ENCODE measurements around the gene CNTN5. TPM values are rescaled to one million over a fixed set of nuclear protein-coding genes. Genes with fewer than 3 reads are reported as not detected.

CNTN5 gene
- total RNA-seq, 2 donors from 2014 or later: not detected

DNA sequence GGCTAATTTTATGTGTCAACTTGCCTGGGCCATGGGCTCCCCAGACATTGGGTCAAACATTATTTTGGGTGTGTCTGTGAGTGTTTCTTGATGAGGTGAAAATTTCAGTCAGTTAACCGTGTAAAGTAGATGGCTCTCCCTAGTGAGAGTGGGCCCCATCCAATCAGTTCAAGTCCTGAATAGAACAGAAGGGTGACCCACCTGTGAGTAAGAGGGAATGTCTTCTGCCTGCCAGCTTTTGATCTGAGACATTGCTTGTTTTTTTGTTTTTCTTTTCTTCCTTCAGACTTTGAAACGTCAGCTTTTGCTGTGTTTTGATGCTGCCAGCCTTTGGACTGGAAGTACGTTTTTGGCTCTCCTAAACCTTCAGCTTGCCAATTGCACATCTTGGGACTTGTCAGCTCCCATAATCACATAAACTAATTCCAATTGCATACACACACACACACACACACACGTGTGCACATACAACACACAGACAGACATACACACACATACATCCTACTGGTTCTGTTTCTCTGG, 300.1 kb downstream of the CNTN5 start:
- Mint-ChIP-seq H3K9me3 (peaks cover 6 to 12% of the 10 kb centered on the region in 2 donors), H3K36me3 (ENCODE audit: insufficient read depth in 2 of 2) (no peaks in the 10 kb centered on the region), H3K27me3 (ENCODE audit: low read depth) (no peaks in the 10 kb centered on the region), H3K4me1 (ENCODE audit: low read depth) (no peaks in the 10 kb centered on the region), H3K4me3 (no peak overlapping the region), H3K27ac (no peak overlapping the region)
- no peak for DNase-seq
- no peak for ATAC-seq (replicated peaks in 1 of 2)

- H3K4me1 Mint-ChIP-seq (ENCODE audit: low read depth): no peaks in the 10 kb centered on the region
- no peak overlapping the region for H3K4me3 Mint-ChIP-seq
- no peaks in the 10 kb centered on the region for H3K27me3 Mint-ChIP-seq (ENCODE audit: low read depth)
- H3K27ac Mint-ChIP-seq: no peak overlapping the region
- DNase-seq (no peak), ATAC-seq (replicated peaks in 1 of 2) (no peak)
- H3K36me3 Mint-ChIP-seq (ENCODE audit: insufficient read depth in 2 of 2): no peaks in the 10 kb centered on the region
- H3K9me3 Mint-ChIP-seq: peaks cover 2 to 10% of the 10 kb centered on the region in 2 donors
Observed at GRCh38 chr11:99325847-99326246, 305.1 kb downstream of the CNTN5 start.

DNA sequence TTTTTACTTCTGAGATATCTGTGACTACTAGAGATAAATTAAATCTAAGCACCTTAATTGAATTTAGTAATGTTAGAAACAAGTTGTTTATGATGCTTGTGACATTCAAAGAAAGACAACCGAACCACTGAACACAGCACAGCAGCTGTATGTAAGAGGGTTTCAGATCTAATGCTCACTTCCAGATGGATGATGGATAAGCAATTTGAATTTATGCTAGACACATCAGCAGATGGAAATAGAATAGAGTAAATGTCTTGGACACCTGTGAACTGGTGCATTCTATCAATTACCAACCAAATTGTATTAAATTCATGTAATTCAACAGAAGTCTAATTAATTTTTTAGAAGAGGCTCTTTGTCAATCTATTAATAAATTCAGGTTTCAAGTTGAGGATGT, 306.3 kb downstream of the CNTN5 start:
- H3K9me3 Mint-ChIP-seq: peaks cover 2% of the 10 kb centered on the region in 2 donors
- no peaks in the 10 kb centered on the region for H3K4me1 Mint-ChIP-seq (ENCODE audit: low read depth)
- no peak overlapping the region for H3K4me3 Mint-ChIP-seq
- DNase-seq (no peak), ATAC-seq (replicated peaks in 1 of 2) (no peak)
- no peak overlapping the region for H3K27ac Mint-ChIP-seq
- no peaks in the 10 kb centered on the region for H3K36me3 Mint-ChIP-seq (ENCODE audit: insufficient read depth in 2 of 2)
- H3K27me3 Mint-ChIP-seq (ENCODE audit: low read depth): no peaks in the 10 kb centered on the region

DNA sequence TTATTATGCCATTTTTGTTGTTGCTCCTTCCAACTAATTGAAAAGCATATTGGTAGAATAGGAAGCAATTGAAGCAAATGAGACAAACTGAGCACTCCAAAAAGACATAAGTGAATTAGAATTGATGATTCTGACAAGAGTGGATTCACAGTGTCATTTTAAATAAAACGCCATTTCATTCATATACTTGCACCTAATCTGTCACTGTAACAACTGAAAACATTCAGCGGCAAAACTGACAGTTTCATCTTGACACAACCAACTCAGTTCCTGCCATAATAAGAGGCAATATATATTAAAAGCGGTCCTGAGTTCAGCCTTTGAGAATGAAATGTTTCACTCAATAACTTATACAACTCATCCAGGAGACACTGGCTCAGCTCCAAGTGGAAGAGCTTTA, 306.8 kb downstream of the CNTN5 start:
- no peak overlapping the region for H3K4me3 Mint-ChIP-seq
- ATAC-seq (replicated peaks in 1 of 2) (no peak), DNase-seq (no peak)
- H3K4me1 Mint-ChIP-seq (ENCODE audit: low read depth): no peaks in the 10 kb centered on the region
- H3K27me3 Mint-ChIP-seq (ENCODE audit: low read depth): no peaks in the 10 kb centered on the region
- no peaks in the 10 kb centered on the region for H3K36me3 Mint-ChIP-seq (ENCODE audit: insufficient read depth in 2 of 2)
- H3K9me3 Mint-ChIP-seq: peaks cover 2% of the 10 kb centered on the region in 2 donors
- no peak overlapping the region for H3K27ac Mint-ChIP-seq

DNA sequence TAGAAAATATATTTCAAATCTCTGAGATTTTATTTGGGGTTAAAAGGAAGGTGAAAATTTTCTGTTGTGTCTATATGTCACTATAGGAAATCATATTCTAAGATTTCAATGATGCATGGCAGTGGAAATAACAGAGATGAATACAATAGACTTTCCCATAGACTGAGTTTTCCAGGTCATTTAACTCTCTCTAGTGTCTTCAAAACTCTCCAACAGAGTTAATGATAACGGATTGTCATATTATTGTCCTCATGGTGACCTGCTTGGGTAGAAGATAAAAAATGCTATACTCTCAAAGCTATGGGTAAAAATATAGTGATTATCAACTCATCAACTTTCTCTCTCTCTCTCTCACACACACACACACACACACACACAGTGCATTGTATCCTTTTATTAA, 312.9 kb downstream of the CNTN5 start:
- H3K27ac Mint-ChIP-seq: no peak overlapping the region
- no peaks in the 10 kb centered on the region for H3K4me1 Mint-ChIP-seq (ENCODE audit: low read depth)
- ATAC-seq (replicated peaks in 1 of 2) (no peak), DNase-seq (no peak)
- no peaks in the 10 kb centered on the region for H3K36me3 Mint-ChIP-seq (ENCODE audit: insufficient read depth in 2 of 2)
- H3K4me3 Mint-ChIP-seq: no peak overlapping the region
- H3K9me3 Mint-ChIP-seq: peaks cover 2 to 5% of the 10 kb centered on the region in 2 donors
- no peaks in the 10 kb centered on the region for H3K27me3 Mint-ChIP-seq (ENCODE audit: low read depth)

- Mint-ChIP-seq H3K27ac (no peak overlapping the region), H3K4me1 (ENCODE audit: low read depth) (no peaks in the 10 kb centered on the region), H3K4me3 (no peak overlapping the region), H3K9me3 (peaks cover 5 to 9% of the 10 kb centered on the region in 2 donors), H3K27me3 (ENCODE audit: low read depth) (no peaks in the 10 kb centered on the region), H3K36me3 (ENCODE audit: insufficient read depth in 2 of 2) (no peaks in the 10 kb centered on the region)
- no peak for ATAC-seq (replicated peaks in 1 of 2)
- no peak for DNase-seq
Observed at GRCh38 chr11:99343117-99343516, 322.4 kb downstream of the CNTN5 start.

- Mint-ChIP-seq H3K4me3 (no peak overlapping the region), H3K27me3 (ENCODE audit: low read depth) (no peaks in the 10 kb centered on the region), H3K9me3 (peaks cover 0 to 2% of the 10 kb centered on the region in 2 donors), H3K4me1 (ENCODE audit: low read depth) (no peaks in the 10 kb centered on the region), H3K36me3 (ENCODE audit: insufficient read depth in 2 of 2) (no peaks in the 10 kb centered on the region), H3K27ac (no peak overlapping the region)
- ATAC-seq (replicated peaks in 1 of 2) (no peak), DNase-seq (no peak)
Observed at GRCh38 chr11:99349151-99349673, 328.5 kb downstream of the CNTN5 start.

- DNase-seq: no peak
- ATAC-seq (replicated peaks in 1 of 2): no peak
- Mint-ChIP-seq H3K27ac (no peak overlapping the region), H3K4me3 (no peak overlapping the region), H3K36me3 (ENCODE audit: insufficient read depth in 2 of 2) (no peaks in the 10 kb centered on the region), H3K27me3 (ENCODE audit: low read depth) (no peaks in the 10 kb centered on the region), H3K4me1 (ENCODE audit: low read depth) (no peaks in the 10 kb centered on the region), H3K9me3 (peaks cover 2 to 6% of the 10 kb centered on the region in 2 donors)
Observed at GRCh38 chr11:99351624-99352023, 330.9 kb downstream of the CNTN5 start.

DNA sequence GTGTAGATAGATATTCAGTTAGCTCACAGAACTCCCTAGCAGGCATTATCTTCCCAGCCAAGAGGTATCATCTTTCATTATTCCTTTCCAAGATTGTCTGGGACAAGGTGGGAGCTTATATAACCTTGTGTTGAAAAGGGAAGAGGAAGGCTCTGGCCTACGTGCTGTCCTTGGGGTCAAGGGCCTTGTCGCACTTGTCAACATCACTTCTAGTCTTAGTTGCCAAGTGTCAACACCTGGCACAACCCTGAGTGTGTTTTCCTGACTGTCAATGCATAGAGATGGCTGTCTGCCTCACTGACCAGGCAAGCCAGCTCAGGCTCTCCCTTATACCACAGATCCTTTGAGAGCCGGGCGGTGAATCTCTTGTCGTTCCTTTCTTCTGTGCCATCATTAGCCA, 331.9 kb downstream of the CNTN5 start:
- no peaks in the 10 kb centered on the region for H3K4me1 Mint-ChIP-seq (ENCODE audit: low read depth)
- no peak overlapping the region for H3K27ac Mint-ChIP-seq
- H3K27me3 Mint-ChIP-seq (ENCODE audit: low read depth): no peaks in the 10 kb centered on the region
- H3K9me3 Mint-ChIP-seq: peaks cover 2 to 6% of the 10 kb centered on the region in 2 donors
- no peaks in the 10 kb centered on the region for H3K36me3 Mint-ChIP-seq (ENCODE audit: insufficient read depth in 2 of 2)
- DNase-seq (no peak), ATAC-seq (replicated peaks in 1 of 2) (no peak)
- H3K4me3 Mint-ChIP-seq: no peak overlapping the region

- DNase-seq: no peak
- H3K9me3 Mint-ChIP-seq: peaks cover 2 to 3% of the 10 kb centered on the region in 2 donors
- no peak overlapping the region for H3K27ac Mint-ChIP-seq
- H3K4me1 Mint-ChIP-seq (ENCODE audit: low read depth): no peaks in the 10 kb centered on the region
- no peak for ATAC-seq (replicated peaks in 1 of 2)
- no peaks in the 10 kb centered on the region for H3K27me3 Mint-ChIP-seq (ENCODE audit: low read depth)
- H3K4me3 Mint-ChIP-seq: no peak overlapping the region
- no peaks in the 10 kb centered on the region for H3K36me3 Mint-ChIP-seq (ENCODE audit: insufficient read depth in 2 of 2)
Observed at GRCh38 chr11:99366546-99366945, 345.8 kb downstream of the CNTN5 start.

- peaks cover 2 to 3% of the 10 kb centered on the region in 2 donors for H3K9me3 Mint-ChIP-seq
- no peak for DNase-seq
- ATAC-seq (replicated peaks in 1 of 2): no peak
- no peaks in the 10 kb centered on the region for H3K27me3 Mint-ChIP-seq (ENCODE audit: low read depth)
- no peaks in the 10 kb centered on the region for H3K4me1 Mint-ChIP-seq (ENCODE audit: low read depth)
- H3K4me3 Mint-ChIP-seq: no peak overlapping the region
- H3K27ac Mint-ChIP-seq: no peak overlapping the region
- no peaks in the 10 kb centered on the region for H3K36me3 Mint-ChIP-seq (ENCODE audit: insufficient read depth in 2 of 2)
Observed at GRCh38 chr11:99368583-99368982, 347.8 kb downstream of the CNTN5 start.

DNA sequence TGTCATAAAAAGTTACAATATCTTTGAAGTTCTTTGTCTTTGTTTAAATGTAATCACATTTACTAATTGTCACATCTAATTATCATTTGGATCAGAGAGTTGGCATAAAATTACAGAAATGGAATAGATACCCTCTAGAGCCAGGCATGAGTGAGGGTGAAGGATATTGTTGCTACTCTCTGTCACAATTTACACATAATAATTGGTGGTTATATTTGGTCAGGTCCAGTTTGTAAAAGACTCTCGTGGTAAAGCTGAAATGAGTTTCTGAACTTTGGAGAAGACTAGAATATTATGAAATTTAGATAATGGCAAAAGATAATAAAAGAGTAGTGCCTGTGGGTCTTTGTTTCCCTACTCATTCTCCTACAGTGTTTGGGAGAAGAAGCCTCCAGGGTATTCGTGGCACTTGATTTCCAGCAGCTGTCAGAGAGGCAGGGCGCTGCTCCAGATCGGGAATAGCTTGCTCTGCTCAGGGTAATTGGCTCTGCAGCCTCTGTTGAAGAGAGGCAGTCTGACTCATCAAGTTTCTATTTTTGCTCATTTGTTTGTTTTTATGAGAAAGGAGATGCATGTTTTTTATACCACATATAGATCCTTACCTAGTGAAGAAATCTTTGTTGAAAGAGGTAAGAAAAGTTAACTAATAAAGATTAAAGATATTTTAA, 349.9 kb downstream of the CNTN5 start:
- no peak overlapping the region for H3K27ac Mint-ChIP-seq
- peaks cover 2% of the 10 kb centered on the region in 2 donors for H3K9me3 Mint-ChIP-seq
- no peaks in the 10 kb centered on the region for H3K36me3 Mint-ChIP-seq (ENCODE audit: insufficient read depth in 2 of 2)
- no peaks in the 10 kb centered on the region for H3K27me3 Mint-ChIP-seq (ENCODE audit: low read depth)
- ATAC-seq (replicated peaks in 1 of 2): no peak
- no peak overlapping the region for H3K4me3 Mint-ChIP-seq
- H3K4me1 Mint-ChIP-seq (ENCODE audit: low read depth): no peaks in the 10 kb centered on the region
- no peak for DNase-seq

- H3K27ac Mint-ChIP-seq: no peak overlapping the region
- H3K9me3 Mint-ChIP-seq: peaks cover 1 to 2% of the 10 kb centered on the region in 2 donors
- H3K36me3 Mint-ChIP-seq (ENCODE audit: insufficient read depth in 2 of 2): no peaks in the 10 kb centered on the region
- H3K4me3 Mint-ChIP-seq: no peak overlapping the region
- no peaks in the 10 kb centered on the region for H3K4me1 Mint-ChIP-seq (ENCODE audit: low read depth)
- ATAC-seq (replicated peaks in 1 of 2) (no peak), DNase-seq (no peak)
- no peaks in the 10 kb centered on the region for H3K27me3 Mint-ChIP-seq (ENCODE audit: low read depth)
Observed at GRCh38 chr11:99371257-99371656, 350.5 kb downstream of the CNTN5 start.

- no peak overlapping the region for H3K4me3 Mint-ChIP-seq
- no peak for ATAC-seq (replicated peaks in 1 of 2)
- H3K27me3 Mint-ChIP-seq (ENCODE audit: low read depth): no peaks in the 10 kb centered on the region
- H3K36me3 Mint-ChIP-seq (ENCODE audit: insufficient read depth in 2 of 2): no peaks in the 10 kb centered on the region
- DNase-seq: no peak
- H3K4me1 Mint-ChIP-seq (ENCODE audit: low read depth): no peaks in the 10 kb centered on the region
- H3K9me3 Mint-ChIP-seq: peaks cover 2 to 3% of the 10 kb centered on the region in 2 donors
- no peak overlapping the region for H3K27ac Mint-ChIP-seq
Observed at GRCh38 chr11:99376463-99376862, 355.7 kb downstream of the CNTN5 start.
